ENCODE results near the gene PCSK2. TPM values are rescaled to one million over a fixed set of nuclear protein-coding genes. Genes with fewer than 3 reads are reported as not detected.

The PCSK2 gene
- total and polyA plus RNA-seq, 4 donors = 0.51 to 9.8 (median 1.5) TPM

DNA sequence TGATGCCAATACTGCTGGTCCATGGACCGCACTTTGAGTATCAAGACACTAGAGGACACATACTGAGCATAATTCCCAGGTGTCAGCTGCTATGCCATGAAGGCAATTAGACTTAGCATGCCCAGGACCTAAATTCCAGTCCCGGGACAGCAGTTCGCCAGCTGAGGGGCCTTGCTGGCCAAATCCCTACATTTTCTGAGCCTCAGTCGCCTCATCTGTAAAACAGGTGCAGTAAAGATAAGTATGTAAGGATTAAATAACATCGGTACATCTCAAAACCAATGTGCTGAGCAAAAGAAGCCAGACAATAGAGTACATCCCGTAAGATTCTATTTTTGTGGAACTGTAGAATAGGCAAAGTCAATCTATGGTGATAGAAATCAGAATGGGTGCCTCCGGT, 303.3 kb downstream of the PCSK2 start:
- DNase-seq (peak in 1 of 3 donors; percentile 14), ATAC-seq (ENCODE audit: insufficient read depth, low FRiP score) (no peak)
- Histone ChIP-seq H3K9ac (ENCODE audit: insufficient read depth in 1 of 2, low read length in 2 of 2) (no peak overlapping the region), H3K27ac (ENCODE audit: low read depth in 1 of 2, low read length in 1 of 2) (no peak overlapping the region), H3K4me3 (no peak overlapping the region), H3K36me3 (ENCODE audit: control insufficient read depth in 4 of 4, insufficient read depth in 4 of 4, low read length in 4 of 4) (no peaks in the 10 kb centered on the region), H3K27me3 (ENCODE audit: control insufficient read depth in 3 of 3, insufficient read depth in 3 of 3, low read length in 2 of 3) (no peaks in the 10 kb centered on the region), H3K9me3 (ENCODE audit: control insufficient read depth in 4 of 4, insufficient read depth in 3 of 4, low read length in 3 of 4) (no peaks in the 10 kb centered on the region), H3K4me1 (ENCODE audit: control insufficient read depth in 5 of 5, insufficient read depth in 5 of 5, low read length in 5 of 5) (peaks cover 0 to 10% (median 3%) of the 10 kb centered on the region in 5 donors)
- TF ChIP-seq, protein P1, sequence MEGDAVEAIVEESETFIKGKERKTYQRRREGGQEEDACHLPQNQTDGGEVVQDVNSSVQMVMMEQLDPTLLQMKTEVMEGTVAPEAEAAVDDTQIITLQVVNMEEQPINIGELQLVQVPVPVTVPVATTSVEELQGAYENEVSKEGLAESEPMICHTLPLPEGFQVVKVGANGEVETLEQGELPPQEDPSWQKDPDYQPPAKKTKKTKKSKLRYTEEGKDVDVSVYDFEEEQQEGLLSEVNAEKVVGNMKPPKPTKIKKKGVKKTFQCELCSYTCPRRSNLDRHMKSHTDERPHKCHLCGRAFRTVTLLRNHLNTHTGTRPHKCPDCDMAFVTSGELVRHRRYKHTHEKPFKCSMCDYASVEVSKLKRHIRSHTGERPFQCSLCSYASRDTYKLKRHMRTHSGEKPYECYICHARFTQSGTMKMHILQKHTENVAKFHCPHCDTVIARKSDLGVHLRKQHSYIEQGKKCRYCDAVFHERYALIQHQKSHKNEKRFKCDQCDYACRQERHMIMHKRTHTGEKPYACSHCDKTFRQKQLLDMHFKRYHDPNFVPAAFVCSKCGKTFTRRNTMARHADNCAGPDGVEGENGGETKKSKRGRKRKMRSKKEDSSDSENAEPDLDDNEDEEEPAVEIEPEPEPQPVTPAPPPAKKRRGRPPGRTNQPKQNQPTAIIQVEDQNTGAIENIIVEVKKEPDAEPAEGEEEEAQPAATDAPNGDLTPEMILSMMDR (IDR thresholded peaks at IDR 0.05; ENCODE audit: control extremely low read depth, extremely low read depth) = no peak
- 86 to 89% methylated on average over 7 of the region's 7 CpGs for WGBS, 2 donors

DNA sequence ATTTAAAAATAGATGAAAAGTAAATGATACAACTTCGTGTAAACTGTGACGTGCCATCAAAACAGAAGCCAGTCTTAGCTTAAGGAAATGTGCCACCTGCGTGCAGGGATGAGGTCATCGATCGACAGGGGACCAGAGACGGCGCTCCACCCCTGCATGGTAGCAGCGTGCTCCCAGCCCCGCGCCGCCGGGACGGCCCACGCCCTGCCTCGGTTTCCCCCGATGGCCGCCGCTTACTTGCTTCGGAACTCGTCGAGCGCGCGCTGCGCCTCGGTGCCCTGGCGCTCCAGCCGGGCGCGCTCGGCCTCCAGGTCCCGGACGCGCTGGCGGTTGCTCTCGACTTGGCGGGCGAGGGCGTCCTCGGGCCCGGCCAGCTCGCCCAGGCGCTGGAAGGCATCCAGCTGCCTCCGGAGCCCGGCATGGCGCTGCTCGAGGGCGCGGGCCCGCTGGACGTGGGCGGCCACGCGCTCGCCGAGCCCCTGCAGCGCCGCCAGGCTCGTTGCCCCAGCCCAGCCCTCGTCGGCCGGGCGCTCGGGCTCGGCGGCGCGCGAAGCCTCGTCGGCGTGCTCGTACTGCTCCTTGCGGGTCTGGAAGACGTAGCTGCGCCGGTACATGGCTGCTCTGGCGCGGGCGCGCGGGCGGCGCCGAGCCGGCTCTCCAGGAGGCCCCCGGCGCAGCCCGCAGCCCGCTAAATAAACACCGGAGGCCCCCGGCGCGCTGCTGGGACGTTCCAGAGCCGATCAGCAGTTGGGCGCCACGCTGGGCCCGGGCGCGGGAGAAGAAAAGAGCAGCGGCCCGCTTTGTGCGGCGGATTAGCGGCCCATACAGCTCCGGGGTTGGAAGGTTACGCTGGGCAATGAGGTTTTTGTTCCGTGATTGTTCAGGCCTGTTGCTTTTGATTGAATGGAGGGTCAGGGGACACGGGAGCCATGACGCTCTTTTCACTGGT, 304.1 kb downstream of the PCSK2 start, which contains the start of gene BFSP1:
Gene BFSP1 (minus strand): TSS at position 664 of the 949 bp plus-strand sequence. CDS start 50 bp downstream, at position 614.
- peak; percentile 78 to 80 (median 79) for DNase-seq
- Histone ChIP-seq H3K36me3 (ENCODE audit: control insufficient read depth in 4 of 4, insufficient read depth in 4 of 4, low read length in 4 of 4) (no peaks in the 10 kb centered on the region), H3K4me3 (peak within 1 kb of the TSS; percentile 65), H3K9ac (ENCODE audit: insufficient read depth in 1 of 2, low read length in 2 of 2) (peak within 1 kb of the TSS; percentile 39 to 86), H3K9me3 (ENCODE audit: control insufficient read depth in 4 of 4, insufficient read depth in 3 of 4, low read length in 3 of 4) (no peaks in the 10 kb centered on the region), H3K4me1 (ENCODE audit: control insufficient read depth in 5 of 5, insufficient read depth in 5 of 5, low read length in 5 of 5) (peaks cover 0 to 10% (median 3%) of the 10 kb centered on the region in 5 donors), H3K27ac (ENCODE audit: low read depth in 1 of 2, low read length in 1 of 2) (peak within 1 kb of the TSS in 1 of 2 donors; percentile 58), H3K27me3 (ENCODE audit: control insufficient read depth in 3 of 3, insufficient read depth in 3 of 3, low read length in 2 of 3) (no peaks in the 10 kb centered on the region)
- TF ChIP-seq, protein P1 (IDR thresholded peaks at IDR 0.05; ENCODE audit: control extremely low read depth, extremely low read depth) = no peak
- ATAC-seq (ENCODE audit: insufficient read depth, low FRiP score) = peak; percentile 81
- WGBS, 2 donors = 1% methylated on average over 99 to 111 of the region's 111 CpGs

DNA sequence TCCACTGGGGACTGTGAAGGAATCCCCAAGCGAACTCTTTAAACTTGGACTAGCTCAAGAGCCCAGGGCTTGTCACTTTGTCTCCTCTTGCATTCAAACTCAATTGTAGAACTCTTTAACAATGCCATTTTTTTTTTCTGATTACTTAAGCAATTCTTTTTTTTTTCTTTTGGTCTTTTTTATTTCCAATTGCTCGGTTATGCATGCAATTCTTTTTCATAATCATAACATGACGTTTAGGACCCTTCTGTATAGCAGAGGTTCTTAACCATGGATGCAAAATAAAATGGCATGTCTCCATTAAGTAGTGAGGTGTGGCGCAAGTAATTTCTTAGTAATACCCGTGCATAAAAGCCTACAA, 304.8 kb downstream of the PCSK2 start:
- H3K9me3 ChIP-seq (ENCODE audit: control insufficient read depth in 4 of 4, insufficient read depth in 3 of 4, low read length in 3 of 4) = no peaks in the 10 kb centered on the region
- H3K9ac ChIP-seq (ENCODE audit: insufficient read depth in 1 of 2, low read length in 2 of 2) = peak overlapping the region in 1 of 2 donors; percentile 86
- TF ChIP-seq, protein P1 (IDR thresholded peaks at IDR 0.05; ENCODE audit: control extremely low read depth, extremely low read depth) = no peak
- WGBS, 2 donors = 68 to 72% methylated on average over 5 of the region's 5 CpGs
- DNase-seq (no peak), ATAC-seq (ENCODE audit: insufficient read depth, low FRiP score) (no peak)
- H3K36me3 ChIP-seq (ENCODE audit: control insufficient read depth in 4 of 4, insufficient read depth in 4 of 4, low read length in 4 of 4) = no peaks in the 10 kb centered on the region
- no peaks in the 10 kb centered on the region for H3K27me3 ChIP-seq (ENCODE audit: control insufficient read depth in 3 of 3, insufficient read depth in 3 of 3, low read length in 2 of 3)
- peak overlapping the region; percentile 65 for H3K4me3 ChIP-seq
- peaks cover 0 to 10% (median 3%) of the 10 kb centered on the region in 5 donors for H3K4me1 ChIP-seq (ENCODE audit: control insufficient read depth in 5 of 5, insufficient read depth in 5 of 5, low read length in 5 of 5)
- H3K27ac ChIP-seq (ENCODE audit: low read depth in 1 of 2, low read length in 1 of 2) = peak overlapping the region in 1 of 2 donors; percentile 58

All from lung (tissue), 12 donors.